AG04449 (cell line): ENCODE data around the gene OLFML2A.
"Not testable (repeated sequence)": the region's sequence is repeated elsewhere in the genome, so short reads cannot be mapped to it uniquely, and the experiment has no call there.

Experiments
- CTCF ChIA-PET: fragments of 350-600 bp; formaldehyde crosslinking; extraction: SDS; loops from one replicate; lab custom pipeline; 2021; ENCODE audit warnings: antibody characterized with exemption; lab: Yijun Ruan, JAX
- POLR2A ChIA-PET: fragments of 400-600, 350-600 bp; formaldehyde crosslinking; extraction: SDS; loops from one replicate; lab custom pipeline; 2020; ENCODE audit warnings: antibody characterized with exemption, inconsistent platforms; lab: Yijun Ruan, JAX
- DNase-seq: peaks from one replicate; pipeline ENCODE4 v3.0.0-alpha.2; 2010; ENCODE audit warnings: low read depth, low spot score
- H3K4me3 ChIP-seq: 2 replicates; pipeline ENCODE4 v1.5.1; 2011; ENCODE audit warnings: low read depth, mild to moderate bottlenecking, control low read depth, low read length
- TF ChIP-seq, protein P1 (sequence below): IDR thresholded peaks from one replicate; pipeline ENCODE4 v1.5.1; 2011; ENCODE audit warnings: mild to moderate bottlenecking, moderate library complexity, low read length, control low read depth, inconsistent platforms; ENCODE audit not compliant: insufficient read depth; ENCODE audit errors: missing control alignments

OLFML2A gene

GRCh38 chr9:124841075-124841821, 64.3 kb downstream of the OLFML2A start:
- POLR2A ChIA-PET = no interaction called here

DNA sequence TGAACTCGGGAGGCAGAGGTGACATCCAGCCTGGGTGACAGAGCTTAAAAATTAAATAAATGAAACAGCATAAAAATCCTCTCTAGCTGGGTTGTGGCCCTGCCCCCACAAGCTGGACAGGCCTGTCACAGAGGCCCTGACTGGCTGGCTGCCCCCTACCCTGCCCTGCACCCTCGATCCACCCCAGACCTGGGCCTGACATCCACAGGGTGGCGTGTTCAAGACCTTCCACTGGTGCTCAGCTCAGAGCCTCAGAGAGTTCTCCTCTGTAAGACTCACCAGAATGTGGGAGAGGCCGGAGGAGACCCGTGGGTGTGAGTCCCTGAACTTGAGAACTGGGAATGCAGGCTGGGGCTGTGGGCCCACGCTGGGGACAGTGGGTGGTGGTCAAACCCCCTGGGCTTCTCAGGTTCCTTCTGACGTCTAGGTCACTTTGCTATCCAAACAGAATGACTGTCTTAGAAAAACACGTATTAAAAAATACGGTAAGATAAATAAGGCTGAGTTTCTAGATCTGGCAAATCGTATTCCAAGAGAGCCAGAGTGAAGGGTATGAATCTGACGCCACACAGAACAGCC, 66.6 kb downstream of the OLFML2A start:
- ChIA-PET CTCF (interaction anchor here (17.5 to 42.1 kb wide), 2 partner anchors 8 to 68 kb away, joined by 276 to 2098 read pairs; partner anchors contain the start of genes NR6A1, OLFML2A and WDR38), POLR2A (no interaction called here)
- DNase-seq = no peak
- TF ChIP-seq, protein P1, sequence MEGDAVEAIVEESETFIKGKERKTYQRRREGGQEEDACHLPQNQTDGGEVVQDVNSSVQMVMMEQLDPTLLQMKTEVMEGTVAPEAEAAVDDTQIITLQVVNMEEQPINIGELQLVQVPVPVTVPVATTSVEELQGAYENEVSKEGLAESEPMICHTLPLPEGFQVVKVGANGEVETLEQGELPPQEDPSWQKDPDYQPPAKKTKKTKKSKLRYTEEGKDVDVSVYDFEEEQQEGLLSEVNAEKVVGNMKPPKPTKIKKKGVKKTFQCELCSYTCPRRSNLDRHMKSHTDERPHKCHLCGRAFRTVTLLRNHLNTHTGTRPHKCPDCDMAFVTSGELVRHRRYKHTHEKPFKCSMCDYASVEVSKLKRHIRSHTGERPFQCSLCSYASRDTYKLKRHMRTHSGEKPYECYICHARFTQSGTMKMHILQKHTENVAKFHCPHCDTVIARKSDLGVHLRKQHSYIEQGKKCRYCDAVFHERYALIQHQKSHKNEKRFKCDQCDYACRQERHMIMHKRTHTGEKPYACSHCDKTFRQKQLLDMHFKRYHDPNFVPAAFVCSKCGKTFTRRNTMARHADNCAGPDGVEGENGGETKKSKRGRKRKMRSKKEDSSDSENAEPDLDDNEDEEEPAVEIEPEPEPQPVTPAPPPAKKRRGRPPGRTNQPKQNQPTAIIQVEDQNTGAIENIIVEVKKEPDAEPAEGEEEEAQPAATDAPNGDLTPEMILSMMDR = no peak
- no peak overlapping the region for H3K4me3 ChIP-seq

More at GRCh38 chr9:124841075-124841821, 64.3 kb downstream of the OLFML2A start:
- no peak for DNase-seq
- no peak overlapping the region for H3K4me3 ChIP-seq
- TF ChIP-seq, protein P1 = no peak
- CTCF ChIA-PET = interaction anchor here (1.0 to 42.1 kb wide), 13 partner anchors 10 to 261 kb away, joined by 3 to 2098 read pairs (median 9); partner anchors contain the start of genes NR6A1, OLFML2A and WDR38

DNA sequence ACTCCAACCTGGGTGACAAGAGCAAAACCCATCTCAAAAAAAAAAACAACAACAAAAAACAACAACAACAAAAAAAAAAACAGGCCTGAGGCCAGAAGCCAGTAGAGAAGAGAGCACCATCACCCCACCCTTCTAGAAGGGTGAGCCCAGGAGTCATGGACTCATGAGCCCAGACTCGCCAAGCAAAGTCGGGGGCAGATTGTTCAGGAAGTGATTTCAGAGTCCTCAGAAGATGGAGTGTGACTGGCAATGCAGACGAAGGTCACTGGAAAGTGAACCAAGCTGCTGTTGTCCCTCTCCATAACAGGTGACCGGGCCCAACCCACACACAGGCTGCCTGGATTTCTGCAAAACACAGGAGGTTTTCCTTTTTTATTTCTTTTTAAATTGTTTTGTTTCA, 67.4 kb downstream of the OLFML2A start:
- CTCF ChIA-PET = interaction anchor here (17.5 to 42.1 kb wide), 2 partner anchors 7 to 68 kb away, joined by 276 to 2098 read pairs; partner anchors contain the start of genes NR6A1, OLFML2A and WDR38

DNA sequence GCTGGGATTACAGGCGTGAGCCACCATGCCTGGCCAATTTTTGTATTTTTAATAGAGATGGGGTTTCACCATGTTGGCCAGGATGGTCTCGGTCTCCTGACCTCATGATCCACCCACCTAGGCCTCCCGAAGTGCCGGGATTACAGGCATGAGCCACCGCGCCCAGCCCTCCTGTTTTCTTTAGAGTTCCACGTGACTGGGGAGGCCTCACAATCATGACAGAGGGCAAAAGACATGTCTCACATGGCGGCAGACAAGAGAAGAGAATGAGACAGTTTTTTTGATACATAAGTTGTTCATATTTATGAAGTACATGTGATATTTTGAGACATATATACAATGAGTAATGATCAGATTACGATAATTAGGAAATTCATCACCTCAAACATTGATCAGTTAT, 69.5 kb downstream of the OLFML2A start:
- CTCF ChIA-PET = interaction anchor here (0.6 to 42.1 kb wide), 6 partner anchors 5 to 294 kb away, joined by 3 to 2098 read pairs (median 140); partner anchors contain the start of genes NR6A1, OLFML2A and WDR38
- POLR2A ChIA-PET, H3K4me3 ChIP-seq, DNase-seq: not testable (repeated sequence)

More for the DNA sequence above, 67.4 kb downstream of the OLFML2A start:
- H3K4me3 ChIP-seq = no peak overlapping the region
- POLR2A ChIA-PET = no interaction called here
- no peak for DNase-seq
- TF ChIP-seq, protein P1 = no peak

- CTCF ChIA-PET = interaction anchor here (0.6 to 42.1 kb wide), 5 partner anchors 9 to 295 kb away, joined by 3 to 2098 read pairs (median 3); partner anchors contain the start of genes NR6A1 and OLFML2A
- H3K4me3 ChIP-seq = no peak overlapping the region
- TF ChIP-seq, protein P1 = no peak
- POLR2A ChIA-PET = no interaction called here
- no peak for DNase-seq
Observed at GRCh38 chr9:124846969-124847368, 70.0 kb downstream of the OLFML2A start.

- POLR2A ChIA-PET = no interaction called here
- CTCF ChIA-PET = interaction anchor here (0.7 to 42.1 kb wide), 7 partner anchors 9 to 85 kb away, joined by 3 to 2098 read pairs (median 7); partner anchors contain the start of genes ARPC5L, NR6A1, OLFML2A and RPL35
- H3K4me3 ChIP-seq = no peak overlapping the region
- DNase-seq = no peak
- TF ChIP-seq, protein P1 = no peak
Observed at GRCh38 chr9:124849801-124850200, 72.9 kb downstream of the OLFML2A start.
